Measurements from ENCODE around the gene DPEP2.
"Not testable (repeated sequence)": the region's sequence is repeated elsewhere in the genome, so short reads cannot be mapped to it uniquely, and the experiment has no call there.

DPEP2 gene
- 53.5 reads per million, percentile 70 among the genes with 10 or more reads in this experiment for total RNA-seq

GRCh38 chr16:67998779-67999688 is at the start of gene DPEP2:
Gene DPEP2, minus strand, starts transcription at chr16:67999484. Its CDS starts 6,272 bp downstream, at chr16:67993212.
- DNase-seq: peak; percentile 25

GRCh38 chr16:68047987-68048386 is 48.7 kb upstream of the DPEP2 start:
- no peak for DNase-seq

GRCh38 chr16:68046106-68046505 is 46.8 kb upstream of the DPEP2 start:
- no peak for DNase-seq

DNA sequence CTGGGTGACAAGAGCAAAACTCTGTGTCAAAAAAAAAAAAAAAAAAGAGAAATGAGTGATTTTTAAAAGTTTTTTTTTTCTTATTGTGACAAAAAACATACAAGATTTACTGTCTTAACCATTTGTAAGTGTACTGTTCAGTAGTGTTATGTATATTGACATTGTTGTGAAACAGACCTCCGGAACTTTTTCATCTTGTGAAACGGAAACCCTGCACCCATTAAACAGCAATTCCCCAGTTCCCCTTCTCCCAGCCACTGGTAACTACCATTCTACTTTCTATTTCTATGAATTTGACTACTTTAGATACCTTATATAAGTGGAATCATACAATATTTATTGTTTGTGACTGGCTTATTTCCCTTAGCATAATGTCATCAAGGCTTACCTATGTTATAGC is 42.5 kb upstream of the DPEP2 start:
- DNase-seq: no peak

DNA sequence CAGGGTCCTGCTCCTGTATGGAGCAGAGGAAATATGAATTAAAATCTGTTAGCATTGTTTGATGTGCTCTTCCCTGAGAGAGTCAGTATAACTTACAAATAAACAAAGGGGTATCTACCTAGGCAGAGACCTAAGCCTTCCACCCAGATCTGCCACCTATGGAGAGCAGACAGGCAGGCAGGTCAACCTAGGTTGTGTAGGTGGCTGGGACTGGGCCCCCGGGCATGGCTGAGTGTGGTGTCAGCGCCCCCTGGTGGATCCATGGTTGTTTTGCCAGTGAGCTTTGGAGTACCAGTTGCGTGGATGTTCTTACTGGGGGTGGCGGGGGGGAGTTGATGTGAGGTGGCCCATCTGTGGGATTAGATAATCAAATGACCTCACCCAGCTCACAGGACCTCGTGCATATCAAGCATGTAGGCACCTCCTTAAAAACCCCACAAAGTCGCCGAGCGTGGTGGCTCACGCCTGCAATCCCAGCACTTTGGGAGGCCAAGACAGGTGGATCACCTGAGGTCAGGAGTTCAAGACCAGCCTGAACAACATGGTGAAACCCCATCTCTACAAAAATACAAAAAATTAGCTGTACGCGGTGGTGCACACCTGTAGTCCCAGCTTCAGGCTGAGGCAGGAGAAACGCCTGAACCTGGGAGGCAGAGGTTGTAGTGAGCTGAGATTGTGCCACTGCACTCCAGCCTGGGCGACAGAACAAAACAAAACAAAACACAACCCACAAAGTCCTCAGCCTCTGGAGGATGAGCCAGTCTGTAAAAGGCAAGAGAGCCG is 41.4 kb upstream of the DPEP2 start:
- DNase-seq: peak; percentile 87

GRCh38 chr16:68037841-68038597 is 38.7 kb upstream of the DPEP2 start:
- no peak for DNase-seq

GRCh38 chr16:68035227-68035626 is 35.9 kb upstream of the DPEP2 start:
- no peak for DNase-seq

GRCh38 chr16:68033101-68033500 is 33.8 kb upstream of the DPEP2 start:
- DNase-seq: no peak

DNA sequence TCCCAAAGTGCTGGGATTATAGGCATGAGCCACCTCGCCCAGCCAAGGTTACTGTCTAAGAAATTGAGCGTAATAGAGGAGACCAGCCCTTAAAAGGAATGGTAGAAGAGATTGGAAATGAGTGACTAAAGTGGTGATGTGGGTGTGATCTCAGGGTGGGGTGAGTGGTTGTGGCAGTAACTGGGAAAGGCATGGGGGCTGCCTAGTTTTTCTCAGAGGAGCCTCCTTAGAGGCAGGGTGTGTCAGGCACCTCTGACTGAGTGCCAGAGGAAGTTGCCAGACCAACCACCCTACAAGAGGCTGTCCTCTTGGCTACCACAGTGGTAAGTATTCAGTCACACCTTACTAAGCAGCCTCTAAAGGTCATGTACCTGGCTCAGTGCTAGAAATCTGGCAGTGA is 32.7 kb upstream of the DPEP2 start:
- DNase-seq: no peak

DNA sequence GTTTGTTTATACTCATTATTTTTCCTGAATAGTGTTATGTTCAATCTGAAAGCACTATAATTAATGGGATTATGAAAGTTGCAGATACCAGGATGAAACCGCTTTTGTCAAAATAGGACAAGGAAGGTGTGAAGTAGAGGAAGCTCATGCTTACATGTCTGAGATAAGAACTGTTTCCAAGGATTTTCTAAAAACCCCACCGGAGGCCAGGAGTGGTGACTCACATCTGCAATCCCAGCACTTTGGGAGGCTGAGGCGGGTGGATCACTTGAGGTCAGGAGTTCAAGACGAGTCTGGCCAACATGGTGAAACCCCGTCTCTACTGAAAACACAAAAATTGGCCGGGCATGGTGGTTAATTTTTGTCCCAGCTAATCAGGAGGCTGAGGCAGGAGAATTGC is 30.8 kb upstream of the DPEP2 start:
- DNase-seq: not testable (repeated sequence)

DNA sequence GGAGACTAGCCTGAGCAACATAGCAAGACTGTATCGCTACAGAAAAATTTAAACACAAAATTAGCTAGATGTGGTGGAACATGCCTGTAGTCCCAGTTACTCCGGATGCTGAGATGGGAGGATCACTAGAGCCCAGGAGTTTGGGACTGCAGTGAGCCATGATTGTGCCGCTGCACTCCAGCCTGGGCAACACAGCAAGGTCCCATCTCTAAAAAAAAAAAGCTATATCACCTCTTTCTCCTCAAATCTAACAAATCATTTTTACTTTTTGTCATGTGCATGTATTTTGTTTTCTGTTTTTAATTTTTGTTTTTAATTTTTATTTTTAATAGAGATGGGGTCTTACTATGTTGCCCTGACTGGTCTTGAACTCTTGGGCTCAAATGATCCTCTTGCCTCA is 29.7 kb upstream of the DPEP2 start:
- no peak for DNase-seq

DNA sequence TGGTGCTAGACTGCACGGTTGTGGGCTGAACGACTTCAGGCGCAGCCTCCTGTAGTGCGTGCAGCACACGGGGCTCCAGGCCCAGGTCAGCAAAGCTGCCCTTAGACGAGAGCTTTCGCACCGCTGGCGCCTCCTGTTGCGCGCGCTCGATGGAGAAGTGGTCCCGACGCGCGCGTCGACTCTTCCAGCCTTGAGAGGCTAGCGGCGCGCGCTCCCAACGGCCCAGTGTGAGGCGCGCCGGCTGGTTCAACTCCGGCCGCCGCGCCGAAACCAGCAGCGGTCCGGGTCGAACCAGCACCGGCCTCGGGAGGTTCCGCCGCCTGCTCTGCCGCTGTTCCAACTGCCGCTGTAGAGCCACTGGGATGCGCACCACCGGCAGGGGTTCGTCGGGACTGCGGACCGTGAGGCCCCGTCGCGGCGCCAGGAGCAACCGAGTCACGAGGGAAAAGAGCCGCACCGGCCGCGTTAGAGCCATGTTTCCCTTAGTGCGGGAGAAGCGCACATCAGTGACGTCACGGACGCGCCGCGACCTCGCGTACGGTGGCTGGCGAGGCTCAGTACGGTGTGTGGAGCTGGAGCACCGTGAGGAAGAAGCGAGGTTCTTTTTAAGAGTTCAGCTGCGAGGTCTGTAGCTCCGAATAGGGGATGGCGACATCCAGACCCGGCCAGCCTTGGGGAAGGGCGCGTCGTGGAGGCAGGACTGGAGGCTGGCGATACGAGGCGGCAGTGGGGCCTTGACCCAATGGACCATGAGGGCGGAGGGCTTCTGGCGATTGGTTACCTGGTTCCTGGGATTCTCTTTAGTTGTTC is 23.6 kb upstream of the DPEP2 start, which contains the start of the genes DDX28 and DUS2:
Gene DDX28 (minus strand): TSS at position 505 of the 810 bp plus-strand sequence. CDS start 30 bp downstream, at position 475.
Gene DUS2 (plus strand): TSS at position 557 of the 810 bp plus-strand sequence. CDS start 14,740 bp downstream, outside the sequence.
- peak; percentile 91 for DNase-seq

DNA sequence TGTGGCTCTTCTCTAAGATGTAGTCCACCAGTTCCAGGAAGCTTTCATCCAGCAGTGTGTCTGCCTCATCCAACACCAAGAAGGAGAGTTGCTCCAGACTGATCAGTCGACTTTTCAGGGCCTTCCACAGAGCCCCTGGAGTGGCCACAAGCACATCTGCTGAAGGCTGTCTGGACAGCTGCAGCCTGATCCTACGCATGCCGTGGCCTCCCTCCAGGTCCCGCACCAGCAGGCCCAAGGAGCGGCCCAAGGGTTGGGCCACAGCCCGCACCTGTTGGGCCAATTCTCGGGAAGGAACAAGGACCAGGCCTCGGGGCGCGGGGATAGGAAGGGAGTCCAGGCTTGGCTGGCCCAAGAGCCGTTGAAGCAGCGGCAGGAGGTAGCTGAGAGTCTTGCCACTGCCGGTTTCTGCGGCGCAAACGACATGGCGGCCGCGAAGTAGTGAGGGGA is 23.0 kb upstream of the DPEP2 start:
- no peak for DNase-seq

DNA sequence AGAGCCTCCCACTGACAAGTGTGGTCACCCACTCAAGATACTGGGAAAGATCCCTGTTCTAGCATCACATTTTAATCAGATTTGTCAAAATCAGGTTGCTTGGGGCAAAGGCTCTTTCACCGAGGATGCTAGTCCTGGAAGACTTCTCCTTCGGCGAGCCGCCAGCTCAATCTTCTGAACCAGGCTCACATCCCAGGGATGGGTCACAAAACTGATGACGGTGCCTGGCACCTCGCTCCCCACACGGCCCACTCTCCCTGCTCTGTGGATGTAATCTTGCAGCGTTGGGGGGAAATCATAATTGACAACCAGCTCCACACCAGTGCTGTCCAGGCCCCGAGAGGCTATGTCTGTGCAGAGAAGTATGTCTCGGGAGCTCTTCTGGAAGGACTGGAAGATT is 22.2 kb upstream of the DPEP2 start:
- DNase-seq: no peak

DNA sequence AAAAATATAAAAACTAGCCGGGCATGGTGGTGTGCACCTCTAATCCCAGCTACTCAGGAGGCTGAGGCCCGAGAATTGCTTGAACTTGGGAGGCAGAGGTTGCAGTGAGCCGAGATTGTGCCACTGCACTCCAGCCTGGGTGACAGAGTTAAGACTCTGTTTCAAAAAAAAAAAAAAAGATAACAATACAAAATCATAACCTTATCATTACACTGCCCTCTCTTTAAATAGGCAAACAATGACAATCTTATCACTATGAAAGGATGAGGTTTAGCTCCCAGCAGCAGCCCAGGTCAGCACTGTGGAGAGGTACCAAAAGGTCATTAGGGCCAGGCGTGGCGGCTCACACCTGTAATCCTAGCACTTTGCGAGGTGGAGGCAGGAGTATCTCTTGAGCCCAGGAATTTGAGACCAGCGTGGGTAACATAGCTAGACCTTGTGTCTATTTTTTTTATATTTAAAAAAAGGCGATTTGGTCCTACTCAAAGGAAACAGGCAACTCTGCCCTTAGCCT is 19.9 kb upstream of the DPEP2 start:
- no peak for DNase-seq

- DNase-seq: no peak
Observed at GRCh38 chr16:68015681-68016080, 16.4 kb upstream of the DPEP2 start, which contains the start of gene DPEP2NB. Gene DPEP2NB, minus strand, starts transcription at chr16:68015911. Its CDS starts 141 bp downstream, at chr16:68015770.

DNA sequence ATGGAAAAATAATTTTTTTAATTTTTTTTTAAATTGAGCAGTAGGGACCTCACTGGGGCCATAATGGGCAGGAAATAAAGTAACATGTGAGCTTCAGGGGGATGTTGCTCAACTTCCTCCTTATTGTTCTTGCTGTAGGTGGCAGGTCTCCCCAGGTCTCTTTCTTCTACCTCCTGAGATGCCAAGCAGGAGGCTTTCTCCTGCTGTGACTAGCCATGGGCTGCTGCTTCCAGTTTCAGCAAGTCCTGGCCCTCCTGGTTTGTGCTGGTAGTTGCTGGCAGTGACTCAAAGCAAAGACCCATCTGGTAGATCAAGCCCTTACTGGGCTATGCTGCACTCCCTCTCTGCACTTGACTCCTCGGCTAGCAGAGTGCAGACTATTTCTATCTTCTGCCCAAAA is 14.2 kb upstream of the DPEP2 start:
- no peak for DNase-seq

DNA sequence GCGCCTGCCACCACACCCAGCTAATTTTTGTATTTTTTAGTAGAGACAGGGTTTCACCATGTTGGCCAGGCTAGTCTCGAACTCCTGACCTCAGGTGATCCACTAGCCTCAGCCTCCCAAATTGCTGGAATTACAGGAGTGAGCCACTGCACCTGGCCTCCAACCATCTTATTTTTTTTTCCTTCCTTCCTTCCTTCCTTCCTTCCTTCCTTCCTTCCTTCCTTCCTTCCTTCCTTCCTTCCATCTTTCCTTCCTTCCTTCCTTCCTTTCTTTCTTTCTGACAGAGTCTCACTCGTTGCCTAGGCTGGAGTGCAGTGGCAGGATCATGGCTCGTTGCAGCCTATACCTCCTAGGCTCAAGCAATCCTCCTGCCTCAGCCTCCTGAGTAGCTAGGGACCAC is 10.6 kb upstream of the DPEP2 start:
- DNase-seq: not testable (repeated sequence)

- no peak for DNase-seq
Observed at GRCh38 chr16:68009157-68009735, 10.0 kb upstream of the DPEP2 start.

DNA sequence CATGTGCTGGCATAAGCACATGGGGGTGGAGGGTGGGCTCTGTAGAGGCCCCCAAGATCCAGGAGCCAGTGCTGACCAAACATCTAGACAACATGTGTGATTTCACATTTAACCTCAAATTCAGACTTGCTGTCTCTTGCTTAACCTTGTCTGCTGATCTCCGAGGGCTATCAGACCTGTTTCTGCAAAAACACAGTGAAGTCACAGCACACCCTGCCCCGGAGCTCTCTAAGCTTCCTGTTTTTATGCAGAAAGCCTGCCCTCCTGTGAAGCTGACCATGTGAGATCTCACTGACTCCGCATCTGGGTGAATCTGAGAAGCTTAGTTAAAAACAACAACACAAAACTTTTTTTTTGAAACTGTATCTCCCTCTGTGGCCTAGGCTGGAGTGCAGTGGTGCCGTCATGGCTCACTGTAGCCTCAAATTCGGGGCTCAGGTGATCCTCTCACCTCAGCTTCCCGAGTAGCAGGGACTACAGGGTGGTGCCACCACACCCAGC is 6.6 kb upstream of the DPEP2 start:
- peak; percentile 28 for DNase-seq

- no peak for DNase-seq
Observed at GRCh38 chr16:68005211-68005610, 5.9 kb upstream of the DPEP2 start.
